GM19035 (cell line): ENCODE results near the gene KIRREL3.

Source experiments
- ATAC-seq: cut with Tn5 transposase; IDR thresholded peaks from one replicate; pipeline ENCODE4 v1.9.1; 2021; ENCODE audit not compliant: unreplicated experiment

KIRREL3 gene

DNA sequence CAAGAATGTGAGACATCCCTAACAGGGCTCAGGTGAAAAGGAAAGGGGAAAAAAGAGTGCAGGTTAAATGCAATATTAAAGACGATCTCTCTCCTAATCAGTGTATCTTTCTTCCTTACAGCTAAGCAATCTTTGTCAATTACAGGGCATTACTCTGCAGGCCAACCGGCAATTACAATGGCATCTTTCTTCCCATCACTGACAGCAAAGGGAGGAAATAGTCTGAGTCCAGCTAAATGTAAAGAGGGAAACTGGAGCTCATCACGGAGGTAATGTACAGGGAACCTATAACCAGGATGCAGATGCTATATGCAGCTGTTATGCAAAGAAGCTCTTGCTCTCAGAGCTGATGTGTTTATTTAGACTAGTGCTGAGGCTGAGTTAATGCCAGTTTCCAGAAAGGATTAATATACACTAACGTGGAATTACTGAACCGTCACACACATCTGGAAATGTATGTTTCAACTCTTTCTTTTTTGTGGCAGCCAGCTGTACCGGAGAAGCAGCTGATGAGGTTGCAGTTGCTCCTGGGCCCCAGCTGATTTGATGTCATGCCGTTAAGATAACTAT is 121.6 kb downstream of the KIRREL3 start:
- ATAC-seq, result no peak

DNA sequence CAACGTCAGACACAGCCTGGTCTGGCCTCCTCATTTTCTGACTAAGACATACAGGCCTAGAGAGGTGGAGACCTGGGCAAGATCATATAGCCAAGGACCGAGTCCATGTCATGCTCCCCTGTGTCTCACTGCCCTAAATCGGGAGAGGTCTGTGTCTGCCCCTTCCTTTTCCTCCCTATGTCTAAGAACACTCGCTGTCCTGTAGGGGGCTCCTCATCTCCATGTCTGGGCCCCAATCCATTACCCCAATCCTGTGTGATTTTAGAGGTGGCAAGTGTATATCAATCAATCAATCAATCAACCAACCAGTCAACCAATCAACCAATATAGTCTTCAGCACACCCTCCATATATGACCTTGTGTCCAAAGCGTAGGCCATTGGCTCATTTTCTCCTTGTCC is 125.7 kb downstream of the KIRREL3 start:
- ATAC-seq, result no peak

DNA sequence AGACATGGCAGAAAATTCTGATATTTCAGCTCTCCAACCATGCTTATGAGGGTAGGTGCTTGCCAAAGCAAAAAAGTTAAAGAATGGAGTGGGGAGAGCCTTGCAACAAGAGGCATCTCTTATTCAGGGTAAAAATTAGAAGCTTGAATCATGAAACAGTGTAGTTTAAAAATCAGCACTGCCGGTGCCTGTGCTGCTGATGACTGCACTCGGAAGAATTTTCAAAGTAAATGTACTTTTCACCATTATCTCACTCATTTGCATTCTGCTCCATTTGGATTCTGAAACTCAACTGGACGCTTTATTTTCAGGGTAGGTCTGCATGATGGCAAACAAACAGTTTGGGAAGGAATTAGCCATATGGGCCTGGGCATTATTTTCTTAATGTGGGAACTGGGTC is 126.3 kb downstream of the KIRREL3 start:
- ATAC-seq, result no peak

DNA sequence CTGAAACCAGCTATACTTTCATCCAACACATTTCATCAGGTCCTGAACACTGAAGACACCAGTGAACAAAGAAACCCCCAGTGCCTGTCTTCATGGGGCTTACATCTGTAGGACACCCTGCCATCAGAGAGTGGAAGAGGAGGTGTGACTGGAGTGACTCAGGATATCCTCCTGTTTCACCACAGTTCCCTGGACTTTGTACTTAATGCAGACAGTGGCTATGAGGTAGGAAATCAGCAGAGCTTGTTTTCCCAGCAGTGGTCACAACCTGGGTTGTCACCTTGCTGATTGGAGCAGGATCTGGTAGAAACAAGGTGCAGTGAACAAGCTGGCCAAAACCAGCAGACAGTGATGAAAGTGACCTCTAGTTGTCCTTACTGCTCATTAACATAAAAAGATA is 128.8 kb downstream of the KIRREL3 start:
- ATAC-seq, result no peak

DNA sequence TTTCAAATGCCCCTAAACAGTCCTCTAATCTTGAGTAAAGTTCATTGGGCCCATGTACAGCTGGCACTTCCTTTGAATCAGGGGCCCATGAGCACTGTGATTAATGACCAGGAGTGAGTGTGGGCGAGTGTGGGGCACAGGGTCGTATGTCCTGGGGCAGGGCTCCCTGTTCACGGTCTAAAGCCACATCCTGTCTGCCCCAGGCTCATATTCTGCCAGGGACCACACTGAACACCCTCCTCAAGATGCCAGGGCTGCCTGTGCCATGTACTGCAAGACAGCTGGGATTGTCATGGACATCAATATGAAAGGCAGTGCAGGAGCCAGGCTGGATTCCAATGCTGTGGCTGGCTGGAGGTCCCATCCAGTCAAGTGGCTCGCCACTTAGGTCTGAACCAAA is 130.5 kb downstream of the KIRREL3 start:
- ATAC-seq, result no peak

DNA sequence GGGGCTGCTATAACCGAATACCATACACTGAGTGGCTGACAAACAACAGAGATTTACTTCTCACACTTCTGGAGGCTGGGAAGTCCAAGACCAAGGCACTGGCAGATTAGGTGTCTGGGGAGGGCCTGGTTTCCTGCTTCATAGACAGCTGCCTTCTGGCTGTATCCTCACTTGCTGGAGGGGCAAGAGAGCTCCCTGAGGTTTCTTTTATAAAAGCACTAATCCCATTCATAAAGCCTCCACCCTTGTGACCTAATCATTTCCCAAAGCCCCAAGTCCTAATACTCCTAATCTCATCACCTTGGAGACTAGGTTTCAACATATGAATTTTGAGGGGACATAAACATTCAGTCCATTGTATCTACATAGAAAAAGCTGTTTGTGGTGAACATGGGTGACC is 131.8 kb downstream of the KIRREL3 start:
- ATAC-seq, result no peak

DNA sequence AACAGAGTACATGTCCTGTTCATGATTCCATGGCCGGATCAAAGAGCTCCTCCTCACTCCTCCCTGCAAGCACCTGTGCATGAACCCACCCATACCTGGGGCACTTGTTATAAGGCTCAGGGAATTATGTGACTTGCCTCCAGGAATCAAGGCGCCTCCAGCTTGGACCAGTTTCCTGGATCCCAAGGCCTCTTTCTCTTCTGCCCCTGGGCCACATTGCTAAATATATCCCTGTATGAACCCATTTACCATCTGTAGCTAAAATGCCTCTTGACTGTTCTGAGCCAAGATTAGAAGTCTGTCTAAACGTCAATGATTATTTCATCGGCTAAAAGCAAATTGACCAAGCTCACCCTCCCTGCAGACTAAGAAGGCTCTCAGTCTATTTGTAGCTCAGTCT is 135.6 kb downstream of the KIRREL3 start:
- ATAC-seq, result no peak

DNA sequence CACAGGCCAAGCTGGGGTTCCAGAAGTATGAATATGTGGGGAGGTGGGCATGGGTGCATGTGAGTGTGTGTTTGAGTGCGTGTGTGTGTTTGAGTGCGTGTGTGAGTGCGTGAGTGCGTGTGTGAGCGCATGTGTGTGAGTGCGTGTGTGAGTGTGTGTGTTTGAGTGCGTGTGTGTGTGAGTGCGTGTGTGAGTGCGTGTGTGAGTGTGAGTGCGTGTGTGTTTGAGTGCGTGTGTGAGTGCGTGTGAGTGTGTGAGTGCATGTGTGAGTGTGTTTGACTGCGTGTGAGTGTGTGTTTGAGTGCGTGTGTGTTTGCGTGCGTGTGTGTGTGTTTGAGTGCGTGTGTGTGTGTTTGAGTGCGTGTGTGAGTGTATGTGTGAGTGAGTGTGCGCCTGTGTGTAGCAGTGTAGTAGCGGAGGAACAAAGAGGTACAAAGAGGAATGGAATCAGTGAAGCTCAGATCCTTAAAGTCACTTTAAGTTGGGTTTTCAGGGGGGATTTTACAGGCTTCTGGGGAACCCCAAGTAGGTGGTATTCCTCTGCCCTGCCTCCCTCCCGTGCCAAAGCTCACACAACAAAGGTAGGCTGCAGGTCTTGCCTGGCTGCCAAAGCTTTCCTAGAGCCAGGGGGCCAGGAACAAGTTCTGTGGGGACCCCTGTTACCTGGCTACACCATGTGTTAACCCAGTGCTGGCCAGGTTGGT is 137.1 kb downstream of the KIRREL3 start:
- no peak for ATAC-seq

DNA sequence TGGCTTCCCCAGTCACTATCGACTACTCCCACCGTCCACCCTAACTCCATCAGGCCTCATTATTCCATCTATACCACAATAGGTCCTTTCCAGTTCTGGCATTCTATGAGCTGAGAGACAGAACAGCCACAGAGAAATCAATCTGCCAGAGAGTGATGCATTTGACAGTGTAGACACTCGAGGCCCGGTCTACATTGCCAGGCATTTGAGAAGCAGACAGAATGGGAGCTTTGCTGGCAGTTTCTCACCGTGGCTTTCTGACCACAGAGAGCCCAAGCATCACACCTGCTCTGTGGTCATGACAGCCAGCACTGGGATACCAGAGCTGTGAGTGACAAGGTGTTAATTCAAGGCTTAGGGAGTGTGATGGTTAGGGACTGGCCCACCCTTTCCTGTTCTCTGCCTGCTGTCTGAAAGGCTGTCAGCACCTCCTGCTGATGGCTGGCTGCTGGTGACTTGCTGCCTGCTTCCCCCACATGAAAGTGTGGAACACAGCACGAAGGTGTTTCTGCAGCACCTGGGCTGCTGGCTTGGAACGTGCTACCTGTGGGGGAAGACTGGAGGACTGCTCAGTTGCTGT is 137.8 kb downstream of the KIRREL3 start:
- no peak for ATAC-seq

DNA sequence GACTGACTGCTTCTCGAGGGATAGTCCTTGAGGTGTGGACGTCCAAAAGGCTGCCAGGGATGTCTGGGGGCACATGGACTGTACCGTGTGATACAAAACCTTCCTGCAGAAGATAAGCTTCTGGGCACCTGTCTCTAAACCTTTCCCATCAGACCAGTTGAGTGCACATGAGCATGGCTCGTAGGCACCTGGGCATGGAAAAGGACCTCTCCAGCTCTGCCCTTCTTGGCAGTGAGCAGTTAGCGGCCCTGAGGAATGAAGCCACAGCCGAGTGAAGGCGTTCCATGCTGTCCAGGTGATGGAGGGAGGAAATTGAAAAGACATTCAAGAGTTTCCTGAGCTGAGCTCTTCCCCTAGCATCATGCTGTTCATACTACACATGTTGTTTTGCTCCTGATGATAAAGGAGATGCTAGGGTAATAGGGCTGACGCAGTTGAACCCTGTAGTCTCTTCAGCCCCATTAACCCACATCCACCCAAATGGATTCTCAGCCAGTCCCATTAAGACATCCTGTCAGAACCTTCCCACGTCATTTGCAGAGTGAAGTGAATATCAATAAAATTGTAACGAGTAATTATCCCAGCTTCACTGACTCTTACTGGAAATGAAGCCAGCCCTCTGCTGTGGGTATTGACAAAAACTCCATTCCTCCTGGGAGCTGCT is 138.6 kb downstream of the KIRREL3 start:
- no peak for ATAC-seq

DNA sequence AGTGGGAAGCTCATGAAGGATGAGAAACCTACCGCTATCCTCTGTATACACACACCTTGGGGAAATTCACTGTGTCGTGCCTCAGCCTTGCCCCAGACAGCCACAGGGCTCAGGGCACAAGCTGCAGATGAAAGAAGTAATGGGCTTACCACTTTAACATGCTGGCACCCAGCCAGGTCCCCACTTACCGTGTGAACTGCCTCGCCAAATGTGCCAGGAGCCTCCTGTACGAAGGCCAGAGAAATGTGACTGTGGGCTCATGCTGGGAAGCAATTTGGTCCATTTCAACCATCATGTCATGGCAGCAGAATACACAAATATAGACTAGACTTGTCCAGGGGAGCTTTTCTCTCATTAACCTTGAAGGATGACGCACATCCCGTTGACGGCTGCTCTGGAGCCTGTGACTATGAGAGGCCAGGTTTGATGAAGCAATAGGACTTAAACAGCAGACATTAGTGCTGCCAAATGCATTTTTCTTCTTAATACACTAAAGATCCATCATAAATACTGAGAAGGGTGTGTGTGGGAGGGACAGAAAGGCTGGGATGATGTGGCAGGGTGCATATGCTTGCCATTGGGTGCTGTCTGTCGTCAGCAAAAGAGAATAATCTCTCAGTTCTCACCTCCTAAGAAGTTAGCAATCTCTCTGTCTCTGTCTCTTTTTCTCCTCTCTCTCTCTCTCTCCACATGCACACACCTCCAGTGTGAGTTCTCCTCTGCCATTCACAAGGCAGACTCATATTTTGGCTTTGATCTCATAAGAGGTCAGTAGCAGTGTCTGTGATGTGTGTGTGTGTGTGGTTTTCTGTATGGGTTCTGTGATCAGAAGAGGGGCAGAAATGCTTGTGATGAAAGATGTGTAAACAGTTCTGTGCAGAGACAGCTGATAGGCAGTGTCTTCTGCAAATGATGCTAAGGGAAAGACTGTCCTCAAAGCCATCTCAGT is 142.4 kb downstream of the KIRREL3 start:
- no peak for ATAC-seq

DNA sequence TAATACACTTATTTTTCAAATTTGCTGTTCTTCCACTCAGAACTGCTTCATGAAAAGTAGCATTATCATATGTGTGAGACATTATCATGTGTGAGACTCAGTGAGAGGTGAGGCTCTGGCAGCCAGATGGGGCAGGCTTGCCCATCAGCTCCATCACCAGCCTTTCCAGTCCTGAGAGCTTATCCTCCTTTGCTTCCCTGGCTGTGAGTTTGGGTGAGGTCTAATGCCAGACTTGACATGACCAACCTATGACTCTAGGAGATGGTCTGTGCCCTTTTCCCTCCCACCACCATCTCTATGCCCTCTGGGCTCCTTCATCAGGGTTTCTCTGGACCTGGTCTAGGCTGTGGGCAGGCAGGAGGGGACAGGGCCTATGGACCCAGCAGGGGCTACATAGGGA is 145.0 kb downstream of the KIRREL3 start:
- ATAC-seq, result no peak

DNA sequence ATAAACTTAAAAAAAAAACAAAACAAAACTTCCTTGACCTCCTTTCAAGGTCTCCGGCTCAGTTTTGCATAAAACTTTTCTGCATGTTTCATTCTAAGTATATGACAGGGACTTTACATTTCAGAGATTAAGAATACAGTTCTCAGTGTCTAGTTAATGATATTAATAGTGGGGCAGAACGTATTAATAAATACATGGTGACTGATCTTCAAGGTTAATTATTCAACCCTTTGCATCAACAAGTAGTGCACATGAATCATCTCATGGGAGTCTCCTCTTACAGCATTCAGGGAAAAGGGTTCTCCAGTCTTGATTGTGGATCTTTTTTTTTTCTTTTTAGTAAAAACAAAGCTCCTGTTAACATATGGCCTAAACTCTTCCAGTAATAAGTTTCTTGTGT is 146.8 kb downstream of the KIRREL3 start:
- ATAC-seq, result no peak

DNA sequence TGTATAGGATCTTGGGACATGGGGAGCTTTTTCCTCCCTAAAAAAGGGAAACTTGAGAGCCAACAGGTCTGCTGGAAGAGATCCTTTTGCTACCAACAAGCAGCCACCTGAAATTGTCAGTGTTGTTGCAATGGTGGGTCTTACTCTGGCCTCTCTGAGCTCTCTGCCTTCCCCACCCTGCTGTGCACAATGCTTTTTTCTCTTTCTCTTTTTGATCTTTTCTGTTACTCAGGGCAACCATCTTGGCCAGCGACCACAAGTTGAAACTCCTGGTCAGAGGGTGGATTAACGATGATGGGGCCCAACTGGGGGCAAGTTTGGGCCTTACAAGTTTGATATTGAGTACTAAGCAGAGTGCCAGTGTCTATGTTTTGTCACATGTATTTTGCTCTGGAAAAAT is 155.8 kb downstream of the KIRREL3 start:
- no peak for ATAC-seq

DNA sequence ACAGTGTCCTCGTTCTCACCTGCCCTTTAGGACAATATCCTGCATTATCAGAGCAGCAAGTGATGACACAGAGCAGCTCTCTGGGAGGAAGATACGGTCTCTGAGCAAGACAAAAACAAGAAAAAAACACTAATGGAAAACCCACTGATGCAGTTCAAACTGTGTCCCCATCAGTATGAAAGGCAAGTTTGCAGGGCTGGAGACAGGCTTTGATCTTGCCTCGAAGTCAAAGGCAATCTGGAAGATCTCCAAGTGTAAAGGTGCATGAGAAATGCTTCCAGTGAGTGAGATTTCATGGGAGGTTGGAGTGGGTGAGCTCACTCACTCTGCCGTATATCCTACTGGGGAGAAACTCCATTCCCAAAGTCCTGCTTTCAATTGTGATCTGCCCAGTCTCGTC is 157.5 kb downstream of the KIRREL3 start:
- no peak for ATAC-seq

DNA sequence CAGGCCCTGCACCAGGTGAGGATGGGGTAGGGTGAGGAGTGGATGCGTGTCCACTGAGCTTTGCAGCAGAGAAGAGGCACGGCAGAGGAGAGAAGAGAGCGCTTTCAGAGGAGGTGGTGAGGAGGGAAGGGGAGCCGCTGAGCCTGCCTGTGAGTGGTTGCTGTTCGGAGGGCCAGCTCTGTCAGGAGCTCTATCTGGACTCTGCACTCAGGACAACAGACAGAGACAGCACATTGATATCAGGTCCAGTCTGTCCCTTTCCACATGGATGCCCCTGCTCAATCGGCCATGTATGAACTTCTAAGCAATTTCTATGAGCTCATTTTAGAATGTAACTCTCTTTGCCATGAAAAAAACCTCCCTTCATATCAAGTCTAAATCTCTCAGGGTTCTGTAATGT is 158.6 kb downstream of the KIRREL3 start:
- ATAC-seq, result no peak

DNA sequence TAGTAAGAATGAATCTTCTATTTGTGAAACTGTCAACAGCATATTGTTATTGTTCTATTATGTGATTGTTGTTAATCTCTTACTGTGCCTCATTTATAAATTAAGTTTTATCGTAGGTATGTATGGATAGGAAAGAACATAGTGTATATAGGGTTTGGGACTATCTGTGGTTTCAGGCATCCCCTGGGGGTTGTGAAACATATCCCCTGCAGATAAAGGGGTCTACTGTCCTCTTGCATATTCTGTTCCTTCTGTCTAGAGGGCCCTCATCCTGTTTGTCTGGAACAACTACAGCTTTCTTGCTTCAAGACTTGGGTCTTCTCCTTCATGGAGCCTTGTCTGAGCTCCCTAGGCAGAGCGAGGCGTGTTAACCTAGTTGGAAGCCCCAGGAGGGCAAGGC is 159.6 kb downstream of the KIRREL3 start:
- ATAC-seq, result no peak

DNA sequence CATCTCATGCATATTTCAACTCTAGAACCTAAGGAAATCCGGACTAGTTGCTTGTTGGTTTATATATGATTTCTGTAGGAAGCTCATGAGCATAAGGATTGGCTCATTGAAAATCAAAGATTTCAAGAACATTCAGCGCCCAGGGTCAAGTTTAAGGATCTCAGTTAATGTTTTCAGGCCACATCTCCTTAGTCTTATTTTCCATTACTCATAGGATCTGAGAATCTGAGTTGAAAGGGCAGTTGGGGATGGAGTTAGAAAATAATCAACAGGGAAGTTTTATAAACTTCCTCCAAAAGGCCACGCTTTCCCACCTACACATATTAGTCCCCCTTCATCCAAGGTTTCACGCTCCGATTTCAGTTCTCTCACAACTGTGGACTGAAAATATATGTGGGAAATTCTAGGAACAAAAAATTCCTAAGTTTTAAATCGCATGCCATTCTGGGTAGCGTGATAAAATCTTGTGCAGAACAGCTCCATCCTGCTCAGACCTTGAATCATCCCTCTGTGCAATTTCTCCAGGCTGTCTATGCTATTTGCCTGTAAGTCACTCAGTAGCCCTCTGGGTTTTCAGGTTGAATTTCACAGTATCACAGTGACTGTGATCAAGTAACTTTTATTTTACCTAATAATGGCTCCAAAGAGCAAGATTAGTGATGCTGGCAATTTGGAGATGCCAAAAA is 160.2 kb downstream of the KIRREL3 start:
- ATAC-seq, result no peak

DNA sequence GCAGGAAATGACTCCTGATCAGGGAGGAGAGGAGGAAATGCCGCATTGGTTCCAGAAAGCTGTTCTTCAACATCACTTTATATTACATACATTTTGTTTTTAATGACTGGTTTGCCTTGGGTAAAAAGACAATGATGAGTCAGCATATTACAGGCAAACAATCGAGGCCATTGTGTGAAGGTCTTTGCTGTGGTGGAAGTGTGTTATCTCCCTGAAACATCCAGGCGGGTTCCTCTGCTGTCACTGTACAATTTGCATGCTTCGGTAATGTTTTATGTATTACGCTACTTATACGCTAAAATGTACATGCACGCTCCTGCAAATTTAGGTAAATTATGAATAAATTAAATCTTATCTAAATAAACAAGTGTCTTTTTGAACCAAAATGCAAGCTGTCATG is 161.1 kb downstream of the KIRREL3 start:
- no peak for ATAC-seq

DNA sequence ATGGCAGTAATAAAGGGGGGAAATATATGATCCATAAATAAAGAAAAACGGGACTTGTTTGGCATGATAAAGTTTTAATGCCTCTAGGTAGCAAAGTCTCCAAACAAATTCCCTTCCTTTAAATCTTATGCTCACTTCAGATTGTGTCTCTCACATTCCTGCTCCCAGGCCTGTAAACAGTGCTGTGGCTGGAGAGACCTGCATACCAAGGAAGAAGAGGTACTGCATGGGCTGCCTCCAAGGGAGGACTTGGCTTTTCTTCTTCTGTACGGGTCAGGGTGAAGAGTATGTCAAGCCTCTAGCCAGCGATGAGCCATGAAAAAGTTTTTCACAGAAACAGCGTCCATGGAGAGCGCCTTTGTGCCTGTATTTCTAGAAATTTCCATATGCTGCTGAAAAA is 161.8 kb downstream of the KIRREL3 start:
- no peak for ATAC-seq

DNA sequence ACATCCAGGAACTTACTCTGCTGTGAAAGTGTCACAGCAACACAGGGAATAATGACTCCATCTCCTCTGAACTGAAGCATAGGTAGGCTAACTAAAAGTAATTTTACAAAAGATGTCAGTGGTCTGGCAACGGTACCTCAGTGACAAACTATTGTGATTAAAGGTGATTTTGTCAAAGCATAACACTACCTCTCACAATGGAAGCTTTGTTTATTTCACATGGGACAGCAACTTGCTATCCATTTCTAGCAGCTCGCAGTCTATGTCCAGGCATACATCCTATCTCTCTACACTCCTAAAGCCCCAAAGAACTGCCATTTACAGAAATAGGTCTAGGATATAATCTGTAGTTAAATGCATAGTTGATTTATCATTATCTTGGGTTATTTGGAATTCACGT is 163.0 kb downstream of the KIRREL3 start:
- no peak for ATAC-seq
